Transverse colon (tissue), 4 donors: ENCODE measurements around the gene CHCHD4. TPM values are rescaled to one million over a fixed set of nuclear protein-coding genes. Genes with fewer than 3 reads are reported as not detected.

Source experiments
- DNase-seq: peaks from one replicate; pipeline ENCODE4 v3.0.0-alpha.2; 2019
- H3K27ac ChIP-seq, 4 donors: fragments of 200-600 bp; sonication (generic); 2 replicates each; pipeline ENCODE4 v1.5.1; 2016 to 2018; ENCODE audit warnings: inconsistent platforms in 4 of 4
- H3K27me3 ChIP-seq: fragments of 200-600 bp; sonication (generic); 2 replicates; pipeline ENCODE4 v1.5.1; 2017; ENCODE audit warnings: inconsistent platforms
- H3K36me3 ChIP-seq, 4 donors: fragments of 200-600 bp; sonication (generic); 2 replicates each; pipeline ENCODE4 v1.5.1; 2017 to 2019; ENCODE audit warnings: inconsistent platforms in 4 of 4
- H3K4me1 ChIP-seq, 4 donors: fragments of 200-600 bp; sonication (generic); 2 replicates each; pipeline ENCODE4 v1.5.1; 2017 to 2020; ENCODE audit warnings: inconsistent platforms in 4 of 4
- H3K4me3 ChIP-seq, 4 donors: fragments of 200-600 bp; sonication (generic); 1 replicate in 1 of 4; 2 replicates in 3 of 4; pipeline versions ENCODE4 v1.5.1 to v1.6.1; 2017 to 2019; ENCODE audit warnings: inconsistent platforms in 4 of 4
- H3K9me3 ChIP-seq, 2 donors: fragments of 200-600 bp; sonication (generic); 2 replicates each; pipeline ENCODE4 v1.5.1; 2017 to 2019; ENCODE audit warnings: inconsistent platforms in 2 of 2
- CTCF ChIP-seq, 5 experiments: fragments of 200-600 bp in 3 of 5; fragments of 450-650 bp in 2 of 5; sonication (generic) in 3 of 5; IDR thresholded peaks; 1 replicate in 2 of 5; 2 replicates in 3 of 5; pipeline ENCODE4 v1.5.1; 2016 to 2017; ENCODE audit warnings: antibody characterized with exemption in 5 of 5, inconsistent platforms in 3 of 5, mild to moderate bottlenecking in 2 of 5, moderate library complexity in 1 of 5
- EP300 ChIP-seq: sonication (generic); formaldehyde crosslinking; IDR thresholded peaks from one replicate; pipeline ENCODE4 v1.6.1; 2017; ENCODE audit warnings: antibody characterized with exemption, low read depth
- POLR2A ChIP-seq: fragments of 450-650 bp; IDR thresholded peaks from one replicate; pipeline ENCODE4 v1.6.1; 2016; ENCODE audit warnings: antibody characterized with exemption, mild to moderate bottlenecking, moderate library complexity
- POLR2AphosphoS5 ChIP-seq, 3 donors: sonication (generic); formaldehyde crosslinking; IDR thresholded peaks; one replicate each; pipeline ENCODE4 v1.6.1; 2016; ENCODE audit warnings: antibody characterized with exemption in 3 of 3
- WGBS, 2 donors: methylation state at CpG; one replicate each; pipeline ENCODE4 v1.1.5; 2018; ENCODE audit warnings: low coverage in 1 of 2; 5-methylcytosine and 5-hydroxymethylcytosine counted together
- in situ Hi-C, 4 donors: fragments of 200-750 bp; cut with MboI; loops; one replicate each; pipeline versions ENCODE4 v1.15.0 to v1.15.1; 2017; ENCODE audit warnings: low sequenced_read_pairs in 3 of 4, low pct_ligation_motif_present in 1 of 4, low pct_unique_long_range_greater_than_20kb in 1 of 4
- intact Hi-C: fragments of 100-400 bp; cut with DNase I; formaldehyde crosslinking; loops from one replicate; pipeline ENCODE4 v1.15.1; 2023; ENCODE audit warnings: low total_unique reads
- total RNA-seq, 4 donors: library from RNA; depleted of rRNA; stranded (reverse); fragments of >200 nt; gene quantifications; one replicate each; pipeline ENCODE4 v1.1.0, GENCODE V29; 2016

The CHCHD4 gene
- total RNA-seq, 4 donors from 2014 or later, result 0.80 to 22.1 (median 13.5) TPM

GRCh38 chr3:14134291-14134690 lies 9.6 kb upstream of the CHCHD4 start:
- Histone ChIP-seq H3K9me3 (no peaks in the 10 kb centered on the region), H3K36me3 (peaks cover 0 to 62% (median 23%) of the 10 kb centered on the region in 4 donors), H3K27me3 (no peaks in the 10 kb centered on the region), H3K4me1 (peaks cover 0 to 19% (median 6%) of the 10 kb centered on the region in 4 donors), H3K27ac (no peak overlapping the region), H3K4me3 (no peak overlapping the region)
- intact Hi-C loops (no loop called here), in situ Hi-C loops (no loop called here)
- no peak for DNase-seq
- TF ChIP-seq POLR2A (no peak), EP300 (no peak), CTCF (IDR thresholded peaks at IDR 0.05) (no peak), POLR2AphosphoS5 (IDR thresholded peaks at IDR 0.05) (no peak)
- WGBS, 2 donors, result 98% methylated on average over 6 of the region's 6 CpGs; no CpG with 5 or more reads in 1 of the 2 donors

- Histone ChIP-seq H3K36me3 (peaks cover 0 to 63% (median 23%) of the 10 kb centered on the region in 4 donors), H3K4me3 (no peak overlapping the region), H3K27me3 (no peaks in the 10 kb centered on the region), H3K9me3 (no peaks in the 10 kb centered on the region), H3K4me1 (peaks cover 0 to 19% (median 6%) of the 10 kb centered on the region in 4 donors), H3K27ac (peak overlapping the region in 3 of 4 donors; percentile 18 to 55 (median 54))
- DNase-seq, result no peak
- no peak for TF ChIP-seq POLR2AphosphoS5 (IDR thresholded peaks at IDR 0.05)
- no peak for TF ChIP-seq POLR2A
- TF ChIP-seq CTCF (IDR thresholded peaks at IDR 0.05), result no peak
- TF ChIP-seq EP300, result no peak
- intact Hi-C loops (no loop called here), in situ Hi-C loops (no loop called here)
- WGBS, 2 donors, result 100% methylated on average over 5 of the region's 5 CpGs; no CpG with 5 or more reads in 1 of the 2 donors
Measured at GRCh38 chr3:14133876-14134275, 9.2 kb upstream of the CHCHD4 start.

- in situ Hi-C loops, result no loop called here
Measured at GRCh38 chr3:14133188-14133800, 8.6 kb upstream of the CHCHD4 start.

GRCh38 chr3:14132689-14133088 lies 8.0 kb upstream of the CHCHD4 start:
- no peak overlapping the region for H3K4me3 ChIP-seq
- no peak for DNase-seq
- peaks cover 0 to 63% (median 23%) of the 10 kb centered on the region in 4 donors for H3K36me3 ChIP-seq

More at GRCh38 chr3:14133188-14133800, 8.6 kb upstream of the CHCHD4 start:
- TF ChIP-seq POLR2AphosphoS5 (IDR thresholded peaks at IDR 0.05), result peak in 2 of 3 donors; percentile 33 to 40
- peak; percentile 21 for TF ChIP-seq POLR2A
- TF ChIP-seq CTCF (IDR thresholded peaks at IDR 0.05), result no peak
- TF ChIP-seq EP300, result no peak
- DNase-seq, result peak; percentile 78
- Histone ChIP-seq H3K27ac (peak overlapping the region; percentile 4 to 55 (median 36)), H3K27me3 (no peaks in the 10 kb centered on the region), H3K9me3 (no peaks in the 10 kb centered on the region), H3K4me1 (peaks cover 0 to 19% (median 6%) of the 10 kb centered on the region in 4 donors), H3K36me3 (peaks cover 0 to 63% (median 23%) of the 10 kb centered on the region in 4 donors), H3K4me3 (no peak overlapping the region)
- WGBS, 2 donors, result 60% methylated on average over 3 to 7 of the region's 10 CpGs
- intact Hi-C loops, result no loop called here

More at GRCh38 chr3:14132689-14133088, 8.0 kb upstream of the CHCHD4 start:
- H3K27ac ChIP-seq, result peak overlapping the region in 2 of 4 donors; percentile 43 to 51
- in situ Hi-C loops, result no loop called here
- peaks cover 0 to 20% (median 7%) of the 10 kb centered on the region in 4 donors for H3K4me1 ChIP-seq
- no peaks in the 10 kb centered on the region for H3K9me3 ChIP-seq
- intact Hi-C loops, result no loop called here
- TF ChIP-seq CTCF (IDR thresholded peaks at IDR 0.05) (no peak), POLR2AphosphoS5 (IDR thresholded peaks at IDR 0.05) (no peak)
- 57% methylated on average over 4 of the region's 6 CpGs; no CpG with 5 or more reads in 1 of the 2 donors for WGBS, 2 donors
- no peaks in the 10 kb centered on the region for H3K27me3 ChIP-seq
